Endothelial cell of umbilical vein (primary cell): Measurements from ENCODE around the gene AURKA.

ENCODE experiments used
- EZH2 ChIP-seq: IDR thresholded peaks from 2 replicates; pipeline ENCODE4 v1.6.1; 2012; ENCODE audit warnings: borderline replicate concordance, low read depth, mild to moderate bottlenecking, moderate library complexity, low read length, inconsistent platforms; ENCODE audit not compliant: severe bottlenecking
- FOS ChIP-seq: IDR thresholded peaks from 2 replicates; pipeline ENCODE4 v1.6.1; 2011; ENCODE audit warnings: mild to moderate bottlenecking, low read length, moderate library complexity, borderline replicate concordance; ENCODE audit not compliant: insufficient read depth
- GATA2 ChIP-seq: IDR thresholded peaks from 2 replicates; pipeline ENCODE4 v1.7.0; 2011; ENCODE audit warnings: low read depth, mild to moderate bottlenecking, moderate library complexity, mixed read lengths, low read length; ENCODE audit not compliant: insufficient read length, insufficient read depth
- JUN ChIP-seq: IDR thresholded peaks from 2 replicates; pipeline ENCODE4 v1.6.1; 2011; ENCODE audit warnings: borderline replicate concordance, low read depth; ENCODE audit not compliant: insufficient read length, insufficient read depth
- MYC ChIP-seq: IDR thresholded peaks from one replicate; pipeline ENCODE4 v1.6.1; 2011; ENCODE audit warnings: mild to moderate bottlenecking, low read depth, low read length
- POLR2A ChIP-seq: IDR thresholded peaks from 2 replicates; pipeline ENCODE4 v1.6.1; 2012; ENCODE audit warnings: low read depth, mild to moderate bottlenecking, control low read depth, low read length
- POLR2AphosphoS5 ChIP-seq: IDR thresholded peaks from 2 replicates; pipeline ENCODE4 v1.6.1; 2012; ENCODE audit warnings: low read depth, mild to moderate bottlenecking, control low read depth, low read length, moderate library complexity; ENCODE audit not compliant: insufficient read depth
- TF ChIP-seq, protein P1 (sequence below), 2 donors: IDR thresholded peaks; 1 replicate in 1 of 2; 2 replicates in 1 of 2; pipeline ENCODE4 v1.5.1; 2011; ENCODE audit warnings: low read length in 2 of 2, mild to moderate bottlenecking in 2 of 2, moderate library complexity in 2 of 2, control low read depth in 1 of 2, inconsistent platforms in 1 of 2, low read depth in 1 of 2; ENCODE audit not compliant: insufficient read depth in 1 of 2; ENCODE audit errors: extremely low read depth in 1 of 2
- TF ChIP-seq, protein P2 (sequence below): IDR thresholded peaks from 2 replicates; pipeline ENCODE4 v1.6.1; 2011; ENCODE audit not compliant: insufficient read depth, insufficient read length

- TF ChIP-seq, protein P1, sequence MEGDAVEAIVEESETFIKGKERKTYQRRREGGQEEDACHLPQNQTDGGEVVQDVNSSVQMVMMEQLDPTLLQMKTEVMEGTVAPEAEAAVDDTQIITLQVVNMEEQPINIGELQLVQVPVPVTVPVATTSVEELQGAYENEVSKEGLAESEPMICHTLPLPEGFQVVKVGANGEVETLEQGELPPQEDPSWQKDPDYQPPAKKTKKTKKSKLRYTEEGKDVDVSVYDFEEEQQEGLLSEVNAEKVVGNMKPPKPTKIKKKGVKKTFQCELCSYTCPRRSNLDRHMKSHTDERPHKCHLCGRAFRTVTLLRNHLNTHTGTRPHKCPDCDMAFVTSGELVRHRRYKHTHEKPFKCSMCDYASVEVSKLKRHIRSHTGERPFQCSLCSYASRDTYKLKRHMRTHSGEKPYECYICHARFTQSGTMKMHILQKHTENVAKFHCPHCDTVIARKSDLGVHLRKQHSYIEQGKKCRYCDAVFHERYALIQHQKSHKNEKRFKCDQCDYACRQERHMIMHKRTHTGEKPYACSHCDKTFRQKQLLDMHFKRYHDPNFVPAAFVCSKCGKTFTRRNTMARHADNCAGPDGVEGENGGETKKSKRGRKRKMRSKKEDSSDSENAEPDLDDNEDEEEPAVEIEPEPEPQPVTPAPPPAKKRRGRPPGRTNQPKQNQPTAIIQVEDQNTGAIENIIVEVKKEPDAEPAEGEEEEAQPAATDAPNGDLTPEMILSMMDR (IDR thresholded peaks at IDR 0.05; ENCODE audit: extremely low read depth in 1 of 2, insufficient read depth in 1 of 2, low read depth in 1 of 2, low read length in 2 of 2) = no peak
- no peak for TF ChIP-seq POLR2AphosphoS5
- TF ChIP-seq, protein P2, sequence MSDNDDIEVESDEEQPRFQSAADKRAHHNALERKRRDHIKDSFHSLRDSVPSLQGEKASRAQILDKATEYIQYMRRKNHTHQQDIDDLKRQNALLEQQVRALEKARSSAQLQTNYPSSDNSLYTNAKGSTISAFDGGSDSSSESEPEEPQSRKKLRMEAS = no peak
- no peak for TF ChIP-seq EZH2
- no peak for TF ChIP-seq POLR2A
- TF ChIP-seq MYC = no peak
- TF ChIP-seq JUN = no peak
- no peak for TF ChIP-seq FOS
- TF ChIP-seq GATA2 = no peak
These were observed 39.5 kb downstream of the AURKA start for GRCh38 chr20:56352345-56353055.
